GM12878 (cell line): Measurements from ENCODE around the gene LTA. TPM values are rescaled to one million over a fixed set of nuclear protein-coding genes. Genes with fewer than 3 reads are reported as not detected.
A peak's percentile ranks its signal among the peaks of the same experiment; 100 is the strongest.

Experiments
- CEBPB ChIP-seq, 2 experiments: fragments of 150-350 bp in 1 of 2; IDR thresholded peaks; 2 replicates each; pipeline ENCODE4 v1.6.1; 2012 to 2014; ENCODE audit warnings: low read depth in 2 of 2, low read length in 2 of 2, borderline replicate concordance in 1 of 2, inconsistent platforms in 1 of 2
- GABPA ChIP-seq: IDR thresholded peaks from 2 replicates; pipeline ENCODE4 v1.6.1; 2014; ENCODE audit warnings: antibody characterized with exemption, low read depth, mild to moderate bottlenecking, inconsistent platforms
- JUND ChIP-seq: IDR thresholded peaks from 2 replicates; pipeline ENCODE4 v1.6.1; 2012; ENCODE audit warnings: low read depth, mild to moderate bottlenecking, low read length, improper control_type of control experiment, moderate library complexity
- KAT2A ChIP-seq: conservative IDR thresholded peaks from 2 replicates; pipeline ENCODE4 v1.6.1; 2011; ENCODE audit warnings: low read depth, low read length; ENCODE audit not compliant: control insufficient read depth
- KDM1A ChIP-seq: fragments of 200-600 bp; sonication (generic); IDR thresholded peaks from 2 replicates; pipeline ENCODE4 v1.6.1; 2016; ENCODE audit warnings: borderline replicate concordance
- MYB ChIP-seq: fragments of 150-350 bp; IDR thresholded peaks from 2 replicates; pipeline ENCODE4 v1.6.1; 2014; ENCODE audit warnings: mild to moderate bottlenecking, low read depth, low read length, borderline replicate concordance
- NR2C2 ChIP-seq: IDR thresholded peaks from 2 replicates; pipeline ENCODE4 v1.6.1; 2011; ENCODE audit warnings: borderline replicate concordance, low read depth; ENCODE audit not compliant: control insufficient read depth, insufficient read length
- POLR2AphosphoS5 ChIP-seq: IDR thresholded peaks from 2 replicates; pipeline ENCODE4 v1.6.1; 2011; ENCODE audit warnings: mild to moderate bottlenecking, low read length, inconsistent platforms
- RB1 ChIP-seq: fragments of 450-650 bp; formaldehyde crosslinking; IDR thresholded peaks from 2 replicates; pipeline ENCODE4 v1.6.1; 2017; ENCODE audit warnings: mild to moderate bottlenecking, borderline replicate concordance
- RBBP5 ChIP-seq: fragments of 200-600 bp; sonication (generic); conservative IDR thresholded peaks from 2 replicates; pipeline ENCODE4 v1.6.1; 2016
- RELA ChIP-seq: fragments of 450-650 bp; IDR thresholded peaks from 2 replicates; pipeline ENCODE4 v1.8.0; 2014; ENCODE audit warnings: borderline replicate concordance; ENCODE audit not compliant: partially characterized antibody
- SMAD5 ChIP-seq: IDR thresholded peaks from 2 replicates; pipeline ENCODE4 v1.6.1; 2016; ENCODE audit warnings: antibody characterized with exemption, low read depth
- SMC3 ChIP-seq: IDR thresholded peaks from 2 replicates; pipeline ENCODE4 v1.6.1; 2011; ENCODE audit warnings: low read length, improper control_type of control experiment, borderline replicate concordance
- SUPT20H ChIP-seq: IDR thresholded peaks from 2 replicates; pipeline ENCODE4 v1.6.1; 2011; ENCODE audit warnings: low read depth, mild to moderate bottlenecking, low read length, moderate library complexity, borderline replicate concordance; ENCODE audit not compliant: control insufficient read depth
- SUZ12 ChIP-seq: fragments of 200-600 bp; sonication (generic); IDR thresholded peaks from one replicate; pipeline ENCODE4 v1.6.1; 2018; ENCODE audit warnings: antibody characterized with exemption, mild to moderate bottlenecking; ENCODE audit not compliant: unreplicated experiment
- TBL1XR1 ChIP-seq: IDR thresholded peaks from 2 replicates; pipeline ENCODE4 v1.6.1; 2012; ENCODE audit warnings: low read depth, low read length, improper control_type of control experiment
- ZNF207 ChIP-seq: fragments of 450-650 bp; IDR thresholded peaks from 2 replicates; pipeline ENCODE4 v1.6.1; 2014; ENCODE audit warnings: antibody characterized with exemption, mild to moderate bottlenecking, borderline replicate concordance
- ZZZ3 ChIP-seq: IDR thresholded peaks from 2 replicates; pipeline ENCODE4 v1.6.1; 2011; ENCODE audit warnings: low read depth; ENCODE audit not compliant: control insufficient read depth, insufficient read length
- polyA plus RNA-seq, 11 experiments: library from polyadenylated mRNA; depleted of rRNA in 4 of 11; unstranded in 6 of 11; stranded (reverse) in 5 of 11; fragments of >200 nt; fragmentation: Nextera tagmentation in 4 of 11; fragmentation: Illumina TruSeq in 1 of 11; extraction: Ambion mirVana in 4 of 11; extraction: Trizol in 1 of 11; gene quantifications; 1 replicate in 1 of 11; 2 replicates in 10 of 11; pipeline versions ENCODE4 v1.2.1 to v1.2.3, GENCODE V29; 2011 to 2016; ENCODE audit warnings: inconsistent platforms in 2 of 11, missing spikeins in 2 of 11, low read depth in 1 of 11
- total RNA-seq, 4 experiments: library from RNA; depleted of rRNA in 3 of 4; stranded (reverse); fragments of >200 nt in 3 of 4; fragmentation: Illumina TruSeq in 1 of 4; extraction: Trizol in 1 of 4; gene quantifications; 2 replicates each; pipeline versions ENCODE4 v1.2.1 to v1.2.3, GENCODE V29; 2013 to 2021
- TF ChIP-seq, protein P1 (sequence below): fragments of 450-650 bp; formaldehyde crosslinking; IDR thresholded peaks from 2 replicates; pipeline ENCODE4 v1.4.0; 2020; ENCODE audit warnings: mild to moderate bottlenecking, moderate library complexity
- TF ChIP-seq, protein P2 (sequence below): IDR thresholded peaks from 2 replicates; pipeline ENCODE4 v1.6.1; 2012; ENCODE audit warnings: low read depth, low read length, improper control_type of control experiment
- TF ChIP-seq, protein P3 (sequence below): IDR thresholded peaks from 2 replicates; pipeline ENCODE4 v1.6.1; 2012; ENCODE audit warnings: mild to moderate bottlenecking, low read depth, low read length

The LTA gene
- total and polyA plus RNA-seq, 10 of the 15 experiments (the other 5 are each of a cell fraction or from before 2014, with no cell fraction given), result 27.5 to 100 (median 75.1) TPM

DNA sequence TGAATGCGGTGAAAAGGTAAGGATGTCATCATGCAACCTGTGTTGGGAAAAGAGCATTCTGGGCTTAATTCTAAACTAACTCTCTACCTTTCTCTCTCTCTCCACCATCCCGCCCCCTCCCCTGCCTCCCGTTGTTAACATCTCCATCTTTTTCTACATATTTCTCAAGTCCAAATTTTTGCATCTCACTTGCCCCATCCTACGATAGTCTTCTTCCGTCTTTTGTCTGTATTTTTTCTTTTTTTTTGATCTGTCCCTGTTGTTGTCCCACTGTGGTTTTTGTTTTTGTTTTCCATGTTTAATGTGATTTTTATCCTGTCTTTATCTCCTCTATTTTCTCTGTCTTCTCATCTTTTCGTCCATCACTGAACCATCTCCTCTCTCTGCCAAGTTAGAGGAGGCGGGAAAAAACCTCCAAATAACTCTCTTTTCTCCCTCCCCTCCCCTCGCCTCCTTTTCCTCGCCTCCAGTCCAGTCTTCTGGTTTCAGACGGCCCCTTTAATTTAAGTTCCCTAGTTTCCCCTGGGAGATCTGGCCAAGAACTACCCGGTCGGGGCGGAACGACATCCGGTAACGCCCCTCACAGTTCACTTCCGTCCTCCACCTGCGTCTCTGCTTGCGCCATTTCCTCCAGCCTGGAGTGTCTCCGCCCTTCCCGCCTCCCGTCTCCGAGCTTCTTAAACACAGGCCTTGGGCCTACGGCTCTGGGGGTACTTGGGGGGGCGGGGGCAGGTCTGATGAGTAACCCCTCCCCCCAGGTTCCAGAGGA is 24.9 kb upstream of the LTA start, which contains the start of gene NFKBIL1 (continued):
- TF ChIP-seq, protein P1, sequence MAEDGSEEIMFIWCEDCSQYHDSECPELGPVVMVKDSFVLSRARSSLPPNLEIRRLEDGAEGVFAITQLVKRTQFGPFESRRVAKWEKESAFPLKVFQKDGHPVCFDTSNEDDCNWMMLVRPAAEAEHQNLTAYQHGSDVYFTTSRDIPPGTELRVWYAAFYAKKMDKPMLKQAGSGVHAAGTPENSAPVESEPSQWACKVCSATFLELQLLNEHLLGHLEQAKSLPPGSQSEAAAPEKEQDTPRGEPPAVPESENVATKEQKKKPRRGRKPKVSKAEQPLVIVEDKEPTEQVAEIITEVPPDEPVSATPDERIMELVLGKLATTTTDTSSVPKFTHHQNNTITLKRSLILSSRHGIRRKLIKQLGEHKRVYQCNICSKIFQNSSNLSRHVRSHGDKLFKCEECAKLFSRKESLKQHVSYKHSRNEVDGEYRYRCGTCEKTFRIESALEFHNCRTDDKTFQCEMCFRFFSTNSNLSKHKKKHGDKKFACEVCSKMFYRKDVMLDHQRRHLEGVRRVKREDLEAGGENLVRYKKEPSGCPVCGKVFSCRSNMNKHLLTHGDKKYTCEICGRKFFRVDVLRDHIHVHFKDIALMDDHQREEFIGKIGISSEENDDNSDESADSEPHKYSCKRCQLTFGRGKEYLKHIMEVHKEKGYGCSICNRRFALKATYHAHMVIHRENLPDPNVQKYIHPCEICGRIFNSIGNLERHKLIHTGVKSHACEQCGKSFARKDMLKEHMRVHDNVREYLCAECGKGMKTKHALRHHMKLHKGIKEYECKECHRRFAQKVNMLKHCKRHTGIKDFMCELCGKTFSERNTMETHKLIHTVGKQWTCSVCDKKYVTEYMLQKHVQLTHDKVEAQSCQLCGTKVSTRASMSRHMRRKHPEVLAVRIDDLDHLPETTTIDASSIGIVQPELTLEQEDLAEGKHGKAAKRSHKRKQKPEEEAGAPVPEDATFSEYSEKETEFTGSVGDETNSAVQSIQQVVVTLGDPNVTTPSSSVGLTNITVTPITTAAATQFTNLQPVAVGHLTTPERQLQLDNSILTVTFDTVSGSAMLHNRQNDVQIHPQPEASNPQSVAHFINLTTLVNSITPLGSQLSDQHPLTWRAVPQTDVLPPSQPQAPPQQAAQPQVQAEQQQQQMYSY (CRISPR knock-in tag), result no peak
- TF ChIP-seq GABPA (peak; percentile 100), JUND (no peak), RELA (no peak), ZZZ3 (no peak), SMC3 (0 out of 2 replicates have a peak, but pooled peaks have one; percentile 29), MYB (no peak), ZNF207 (no peak), NR2C2 (no peak), SMAD5 (no peak), SUPT20H (no peak), TBL1XR1 (peak; percentile 53; the same call in 1 of the 2 replicates), RB1 (peak; percentile 82), KDM1A (no peak), POLR2AphosphoS5 (peak; percentile 40; the same call in 1 of the 2 replicates), KAT2A (no peak), RBBP5 (no peak), SUZ12 (no peak), CEBPB (IDR thresholded peaks at IDR 0.05; ENCODE audit: borderline replicate concordance in 1 of 2, low read depth in 2 of 2, low read length in 2 of 2) (0 out of 4 replicates have a peak, but pooled peaks of 1 of the 2 experiments have one; percentile 11)
- TF ChIP-seq, protein P2, sequence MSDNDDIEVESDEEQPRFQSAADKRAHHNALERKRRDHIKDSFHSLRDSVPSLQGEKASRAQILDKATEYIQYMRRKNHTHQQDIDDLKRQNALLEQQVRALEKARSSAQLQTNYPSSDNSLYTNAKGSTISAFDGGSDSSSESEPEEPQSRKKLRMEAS, result 0 out of 2 replicates have a peak, but pooled peaks have one; percentile 33
- TF ChIP-seq, protein P3, sequence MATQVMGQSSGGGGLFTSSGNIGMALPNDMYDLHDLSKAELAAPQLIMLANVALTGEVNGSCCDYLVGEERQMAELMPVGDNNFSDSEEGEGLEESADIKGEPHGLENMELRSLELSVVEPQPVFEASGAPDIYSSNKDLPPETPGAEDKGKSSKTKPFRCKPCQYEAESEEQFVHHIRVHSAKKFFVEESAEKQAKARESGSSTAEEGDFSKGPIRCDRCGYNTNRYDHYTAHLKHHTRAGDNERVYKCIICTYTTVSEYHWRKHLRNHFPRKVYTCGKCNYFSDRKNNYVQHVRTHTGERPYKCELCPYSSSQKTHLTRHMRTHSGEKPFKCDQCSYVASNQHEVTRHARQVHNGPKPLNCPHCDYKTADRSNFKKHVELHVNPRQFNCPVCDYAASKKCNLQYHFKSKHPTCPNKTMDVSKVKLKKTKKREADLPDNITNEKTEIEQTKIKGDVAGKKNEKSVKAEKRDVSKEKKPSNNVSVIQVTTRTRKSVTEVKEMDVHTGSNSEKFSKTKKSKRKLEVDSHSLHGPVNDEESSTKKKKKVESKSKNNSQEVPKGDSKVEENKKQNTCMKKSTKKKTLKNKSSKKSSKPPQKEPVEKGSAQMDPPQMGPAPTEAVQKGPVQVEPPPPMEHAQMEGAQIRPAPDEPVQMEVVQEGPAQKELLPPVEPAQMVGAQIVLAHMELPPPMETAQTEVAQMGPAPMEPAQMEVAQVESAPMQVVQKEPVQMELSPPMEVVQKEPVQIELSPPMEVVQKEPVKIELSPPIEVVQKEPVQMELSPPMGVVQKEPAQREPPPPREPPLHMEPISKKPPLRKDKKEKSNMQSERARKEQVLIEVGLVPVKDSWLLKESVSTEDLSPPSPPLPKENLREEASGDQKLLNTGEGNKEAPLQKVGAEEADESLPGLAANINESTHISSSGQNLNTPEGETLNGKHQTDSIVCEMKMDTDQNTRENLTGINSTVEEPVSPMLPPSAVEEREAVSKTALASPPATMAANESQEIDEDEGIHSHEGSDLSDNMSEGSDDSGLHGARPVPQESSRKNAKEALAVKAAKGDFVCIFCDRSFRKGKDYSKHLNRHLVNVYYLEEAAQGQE, result no peak
